GM18505 (cell line): Measurements from ENCODE around the gene TMPRSS11D.

Experiments used
- ATAC-seq: cut with Tn5 transposase; IDR thresholded peaks from one replicate; pipeline ENCODE4 v1.9.1; 2021; ENCODE audit not compliant: unreplicated experiment
- POLR2A ChIP-seq: IDR thresholded peaks from 4 replicates; pipeline ENCODE4 v1.6.1; 2011; ENCODE audit warnings: borderline replicate concordance; ENCODE audit not compliant: insufficient read depth, insufficient read length; ENCODE audit errors: extremely low read depth

Gene TMPRSS11D

GRCh38 chr4:67883902-67884301, at the start of gene TMPRSS11D:
Gene TMPRSS11D (minus strand): TSS chr4:67884002. CDS start chr4:67883933, 69 bp downstream.
- ATAC-seq = no peak
- no peak for TF ChIP-seq POLR2A

GRCh38 chr4:67933038-67933437, 49.2 kb upstream of the TMPRSS11D start:
- no peak for ATAC-seq
- TF ChIP-seq POLR2A = no peak

- no peak for ATAC-seq
Observed at GRCh38 chr4:67931256-67931655, 47.5 kb upstream of the TMPRSS11D start.

GRCh38 chr4:67929426-67929825, 45.6 kb upstream of the TMPRSS11D start:
- no peak for TF ChIP-seq POLR2A
- ATAC-seq = no peak

More at GRCh38 chr4:67931256-67931655, 47.5 kb upstream of the TMPRSS11D start:
- TF ChIP-seq POLR2A = no peak

- no peak for ATAC-seq
Observed at GRCh38 chr4:67928546-67928945, 44.7 kb upstream of the TMPRSS11D start.

GRCh38 chr4:67927251-67927650, 43.4 kb upstream of the TMPRSS11D start:
- no peak for ATAC-seq
- TF ChIP-seq POLR2A = no peak

More at GRCh38 chr4:67928546-67928945, 44.7 kb upstream of the TMPRSS11D start:
- TF ChIP-seq POLR2A = no peak

- no peak for TF ChIP-seq POLR2A
- ATAC-seq = no peak
Observed at GRCh38 chr4:67926485-67926884, 42.7 kb upstream of the TMPRSS11D start.

- no peak for ATAC-seq
- TF ChIP-seq POLR2A = no peak
Observed at GRCh38 chr4:67922697-67923096, 38.9 kb upstream of the TMPRSS11D start.

- ATAC-seq = no peak
- no peak for TF ChIP-seq POLR2A
Observed at GRCh38 chr4:67918428-67918827, 34.6 kb upstream of the TMPRSS11D start.

GRCh38 chr4:67915400-67915966, 31.7 kb upstream of the TMPRSS11D start:
- TF ChIP-seq POLR2A = no peak

GRCh38 chr4:67912080-67912479, 28.3 kb upstream of the TMPRSS11D start:
- no peak for ATAC-seq
- no peak for TF ChIP-seq POLR2A

More at GRCh38 chr4:67915400-67915966, 31.7 kb upstream of the TMPRSS11D start:
- no peak for ATAC-seq

GRCh38 chr4:67911638-67912037, 27.8 kb upstream of the TMPRSS11D start:
- ATAC-seq = no peak
- no peak for TF ChIP-seq POLR2A

GRCh38 chr4:67911141-67911540, 27.3 kb upstream of the TMPRSS11D start:
- no peak for ATAC-seq
- TF ChIP-seq POLR2A = no peak

GRCh38 chr4:67910585-67910905, 26.7 kb upstream of the TMPRSS11D start:
- no peak for TF ChIP-seq POLR2A
- ATAC-seq = no peak
